SK-N-SH treated with all-trans-retinoic acid at 6 μM for 48 hours (cell line): Measurements from ENCODE around the gene BNC2.

ENCODE experiments used
- ATAC-seq: fragments of 200-7000 bp; cut with Tn5 transposase; 3 replicates; pipeline ENCODE4 v1.9.1; 2020; ENCODE audit warnings: mild to moderate bottlenecking, moderate library complexity
- BACH2 ChIP-seq: fragments of 250-450 bp; sonication (Bioruptor Pico); IDR thresholded peaks from 2 replicates; pipeline ENCODE4 v1.9.0; 2021; ENCODE audit warnings: mild to moderate bottlenecking, borderline replicate concordance
- CREB5 ChIP-seq: fragments of 250-450 bp; sonication (Bioruptor Pico); IDR thresholded peaks from 2 replicates; pipeline ENCODE4 v1.5.1; 2020; ENCODE audit warnings: low read depth, mild to moderate bottlenecking, moderate library complexity
- CSDC2 ChIP-seq: fragments of 250-450 bp; sonication (Bioruptor Pico); IDR thresholded peaks from 2 replicates; pipeline ENCODE4 v1.5.0; 2020; ENCODE audit warnings: mild to moderate bottlenecking, moderate library complexity
- ESRRG ChIP-seq: fragments of 250-450 bp; sonication (Bioruptor Pico); IDR thresholded peaks from 2 replicates; pipeline ENCODE4 v1.6.1; 2021; ENCODE audit warnings: mild to moderate bottlenecking
- GLIS3 ChIP-seq: fragments of 250-450 bp; sonication (Bioruptor Pico); IDR thresholded peaks from 2 replicates; pipeline ENCODE4 v1.5.0; 2020; ENCODE audit warnings: mild to moderate bottlenecking, moderate library complexity
- ISL1 ChIP-seq: fragments of 250-450 bp; sonication (Bioruptor Pico); IDR thresholded peaks from 2 replicates; pipeline ENCODE4 v2.1.2; 2022; ENCODE audit warnings: mild to moderate bottlenecking, moderate library complexity
- OSR1 ChIP-seq: fragments of 250-450 bp; sonication (Bioruptor Pico); IDR thresholded peaks from 2 replicates; pipeline ENCODE4 v1.8.0; 2022; ENCODE audit warnings: moderate library complexity, mild to moderate bottlenecking, inconsistent platforms
- PATZ1 ChIP-seq: fragments of 250-450 bp; sonication (Bioruptor Pico); IDR thresholded peaks from 2 replicates; pipeline ENCODE4 v1.8.0; 2020; ENCODE audit warnings: mild to moderate bottlenecking, moderate library complexity, borderline replicate concordance
- PPARA ChIP-seq: fragments of 250-450 bp; sonication (Bioruptor Pico); IDR thresholded peaks from 2 replicates; pipeline ENCODE4 v1.5.0; 2020; ENCODE audit warnings: mild to moderate bottlenecking, borderline replicate concordance
- RARB ChIP-seq: fragments of 250-450 bp; sonication (Bioruptor Pico); IDR thresholded peaks from 2 replicates; pipeline ENCODE4 v1.8.0; 2021; ENCODE audit warnings: mild to moderate bottlenecking, moderate library complexity
- SNAI2 ChIP-seq: fragments of 250-450 bp; sonication (Bioruptor Pico); IDR thresholded peaks from 2 replicates; pipeline ENCODE4 v1.5.0; 2020; ENCODE audit warnings: mild to moderate bottlenecking, moderate library complexity
- TCF4 ChIP-seq: fragments of 250-450 bp; sonication (Bioruptor Pico); IDR thresholded peaks from 2 replicates; pipeline ENCODE4 v1.8.0; 2021; ENCODE audit warnings: mild to moderate bottlenecking, moderate library complexity, borderline replicate concordance
- TOX ChIP-seq: fragments of 250-450 bp; sonication (Bioruptor Pico); IDR thresholded peaks from 2 replicates; pipeline ENCODE4 v1.8.0; 2021; ENCODE audit warnings: mild to moderate bottlenecking, moderate library complexity, borderline replicate concordance
- TSHZ2 ChIP-seq: fragments of 250-450 bp; sonication (Bioruptor Pico); IDR thresholded peaks from 2 replicates; pipeline ENCODE4 v1.5.0; 2020; ENCODE audit warnings: mild to moderate bottlenecking, moderate library complexity
- ZC3H10 ChIP-seq: fragments of 250-450 bp; sonication (Bioruptor Pico); IDR thresholded peaks from 2 replicates; pipeline ENCODE4 v1.5.1; 2021; ENCODE audit warnings: mild to moderate bottlenecking, moderate library complexity
- ZFP3 ChIP-seq: fragments of 250-450 bp; sonication (Bioruptor Pico); IDR thresholded peaks from 2 replicates; pipeline ENCODE4 v1.5.0; 2020; ENCODE audit warnings: mild to moderate bottlenecking, moderate library complexity
- ZFP30 ChIP-seq: fragments of 450-650 bp; formaldehyde crosslinking; IDR thresholded peaks from 2 replicates; pipeline ENCODE4 v1.5.0; 2022; ENCODE audit warnings: mild to moderate bottlenecking, moderate library complexity
- ZNF565 ChIP-seq: fragments of 450-650 bp; formaldehyde crosslinking; conservative IDR thresholded peaks from 2 replicates; pipeline ENCODE4 v1.5.0; 2020; ENCODE audit warnings: low read depth, mild to moderate bottlenecking, moderate library complexity
- ZNF70 ChIP-seq: fragments of 450-650 bp; formaldehyde crosslinking; IDR thresholded peaks from 2 replicates; pipeline ENCODE4 v1.5.0; 2020; ENCODE audit warnings: mild to moderate bottlenecking, moderate library complexity
- ZNF8 ChIP-seq: fragments of 450-650 bp; formaldehyde crosslinking; IDR thresholded peaks from 2 replicates; pipeline ENCODE4 v1.5.0; 2020; ENCODE audit warnings: mild to moderate bottlenecking, moderate library complexity

The BNC2 gene

GRCh38 chr9:16414451-16414850 is 456.0 kb downstream of the BNC2 start:
- TF ChIP-seq ZC3H10 (CRISPR knock-in tag) (no peak), BACH2 (CRISPR knock-in tag) (no peak), ZFP3 (no peak), ESRRG (CRISPR knock-in tag) (no peak), TSHZ2 (CRISPR knock-in tag) (no peak), PATZ1 (CRISPR knock-in tag) (no peak), PPARA (CRISPR knock-in tag) (no peak), TOX (no peak), CSDC2 (CRISPR knock-in tag) (no peak)
- no peak for ATAC-seq

- peak; percentile 61 for ATAC-seq
- TF ChIP-seq ISL1 (CRISPR knock-in tag), result peak; percentile 28; the same call in 1 of the 2 replicates
- no peak for TF ChIP-seq ZNF70 (CRISPR knock-in tag)
- no peak for TF ChIP-seq SNAI2 (CRISPR knock-in tag)
Measured at GRCh38 chr9:16413509-16414016, 456.9 kb downstream of the BNC2 start.

GRCh38 chr9:16412740-16413139 is 457.7 kb downstream of the BNC2 start:
- no peak for ATAC-seq
- TF ChIP-seq RARB (CRISPR knock-in tag) (no peak), CREB5 (no peak), ISL1 (CRISPR knock-in tag) (no peak), PPARA (CRISPR knock-in tag) (no peak), CSDC2 (CRISPR knock-in tag) (no peak), ESRRG (CRISPR knock-in tag) (no peak), TCF4 (CRISPR knock-in tag) (no peak), GLIS3 (no peak), PATZ1 (CRISPR knock-in tag) (no peak), SNAI2 (CRISPR knock-in tag) (no peak), ZNF8 (no peak), ZFP3 (no peak), OSR1 (CRISPR knock-in tag) (no peak), ZFP30 (CRISPR knock-in tag) (no peak), TOX (no peak), TSHZ2 (CRISPR knock-in tag) (no peak), ZNF565 (no peak)
